Measurements from ENCODE around the gene LCOR.

- no peak for TF ChIP-seq MXI1 (IDR thresholded peaks at IDR 0.05; ENCODE audit: borderline replicate concordance, low read depth, low read length)
- TF ChIP-seq, protein P1, sequence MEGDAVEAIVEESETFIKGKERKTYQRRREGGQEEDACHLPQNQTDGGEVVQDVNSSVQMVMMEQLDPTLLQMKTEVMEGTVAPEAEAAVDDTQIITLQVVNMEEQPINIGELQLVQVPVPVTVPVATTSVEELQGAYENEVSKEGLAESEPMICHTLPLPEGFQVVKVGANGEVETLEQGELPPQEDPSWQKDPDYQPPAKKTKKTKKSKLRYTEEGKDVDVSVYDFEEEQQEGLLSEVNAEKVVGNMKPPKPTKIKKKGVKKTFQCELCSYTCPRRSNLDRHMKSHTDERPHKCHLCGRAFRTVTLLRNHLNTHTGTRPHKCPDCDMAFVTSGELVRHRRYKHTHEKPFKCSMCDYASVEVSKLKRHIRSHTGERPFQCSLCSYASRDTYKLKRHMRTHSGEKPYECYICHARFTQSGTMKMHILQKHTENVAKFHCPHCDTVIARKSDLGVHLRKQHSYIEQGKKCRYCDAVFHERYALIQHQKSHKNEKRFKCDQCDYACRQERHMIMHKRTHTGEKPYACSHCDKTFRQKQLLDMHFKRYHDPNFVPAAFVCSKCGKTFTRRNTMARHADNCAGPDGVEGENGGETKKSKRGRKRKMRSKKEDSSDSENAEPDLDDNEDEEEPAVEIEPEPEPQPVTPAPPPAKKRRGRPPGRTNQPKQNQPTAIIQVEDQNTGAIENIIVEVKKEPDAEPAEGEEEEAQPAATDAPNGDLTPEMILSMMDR (conservative IDR thresholded peaks at IDR 0.05; ENCODE audit: low read depth, low read length) = no peak
- TF ChIP-seq CHD1 (IDR thresholded peaks at IDR 0.05; ENCODE audit: low read depth, low read length) = no peak
- no peak for TF ChIP-seq POLR2A (IDR thresholded peaks at IDR 0.05; ENCODE audit: low read depth, low read length)
- TF ChIP-seq CEBPB (IDR thresholded peaks at IDR 0.05; ENCODE audit: low read depth, low read length) = no peak
Measured at GRCh38 chr10:97038688-97039087, 206.6 kb downstream of the LCOR start.

Data from IMR-90 (cell line).